ENCODE data around the gene PSMD1. TPM values are rescaled to one million over a fixed set of nuclear protein-coding genes. Genes with fewer than 3 reads are reported as not detected.

PSMD1 gene
- total RNA-seq (100 to 1,000 TPM in 3 of 9 donors, 10 to 100 TPM in 6; 50.4 to 226 (median 88.5) TPM), polyA plus RNA-seq (100 to 1,000 TPM in 1 of 3 donors, 10 to 100 TPM in 2; 38.9 to 203 (median 68.7) TPM)
- long read RNA-seq, donor 1, transcript PSMD1-212 (2 exons, 546 nt): major isoform, 16 of 108 reads
- long read RNA-seq, donor 1, partial matches to known transcripts: 90 of 108 reads
- long read RNA-seq, donor 1, other reads (novel, unspliced or antisense): 0 of 108 reads
- long read RNA-seq, donor 2, transcript PSMD1-212 (2 exons, 546 nt): major isoform, 14 of 62 reads
- long read RNA-seq, donor 2, partial matches to known transcripts: 43 of 62 reads
- long read RNA-seq, donor 2, other reads (novel, unspliced or antisense): 0 of 62 reads
- long read RNA-seq, donor 3, transcript PSMD1-201 (25 exons, 3,326 nt): major isoform, 7 of 88 reads
- long read RNA-seq, donor 3, partial matches to known transcripts: 72 of 88 reads
- long read RNA-seq, donor 3, other reads (novel, unspliced or antisense): 0 of 88 reads
- long read RNA-seq, donor 4, partial matches to known transcripts: 57 of 64 reads
- long read RNA-seq, donor 4, other reads (novel, unspliced or antisense): 3 of 64 reads
- long read RNA-seq, donor 5, transcript PSMD1-201 (25 exons, 3,326 nt): major isoform, 217 of 251 reads
- long read RNA-seq, donor 5, partial matches to known transcripts: 20 of 251 reads
- long read RNA-seq, donor 5, other reads (novel, unspliced or antisense): 14 of 251 reads
- long read RNA-seq, donor 6, partial matches to known transcripts: 32 of 33 reads
- long read RNA-seq, donor 6, other reads (novel, unspliced or antisense): 1 of 33 reads
- long read RNA-seq, donor 7, transcript PSMD1-212 (2 exons, 546 nt): major isoform, 6 of 19 reads
- long read RNA-seq, donor 7, partial matches to known transcripts: 12 of 19 reads
- long read RNA-seq, donor 7, other reads (novel, unspliced or antisense): 0 of 19 reads
- long read RNA-seq, donor 8, transcript PSMD1-201 (25 exons, 3,326 nt): minor isoform, 7 of 114 reads
- long read RNA-seq, donor 8, transcript PSMD1-212 (2 exons, 546 nt): major isoform, 10 of 114 reads
- long read RNA-seq, donor 8, partial matches to known transcripts: 95 of 114 reads
- long read RNA-seq, donor 8, other reads (novel, unspliced or antisense): 0 of 114 reads
- long read RNA-seq, donor 9, transcript PSMD1-212 (2 exons, 546 nt): major isoform, 5 of 43 reads
- long read RNA-seq, donor 9, partial matches to known transcripts: 33 of 43 reads
- long read RNA-seq, donor 9, other reads (novel, unspliced or antisense): 0 of 43 reads
- long read RNA-seq, donor 10, partial matches to known transcripts: 13 of 20 reads
- long read RNA-seq, donor 10, other reads (novel, unspliced or antisense): 0 of 20 reads

DNA sequence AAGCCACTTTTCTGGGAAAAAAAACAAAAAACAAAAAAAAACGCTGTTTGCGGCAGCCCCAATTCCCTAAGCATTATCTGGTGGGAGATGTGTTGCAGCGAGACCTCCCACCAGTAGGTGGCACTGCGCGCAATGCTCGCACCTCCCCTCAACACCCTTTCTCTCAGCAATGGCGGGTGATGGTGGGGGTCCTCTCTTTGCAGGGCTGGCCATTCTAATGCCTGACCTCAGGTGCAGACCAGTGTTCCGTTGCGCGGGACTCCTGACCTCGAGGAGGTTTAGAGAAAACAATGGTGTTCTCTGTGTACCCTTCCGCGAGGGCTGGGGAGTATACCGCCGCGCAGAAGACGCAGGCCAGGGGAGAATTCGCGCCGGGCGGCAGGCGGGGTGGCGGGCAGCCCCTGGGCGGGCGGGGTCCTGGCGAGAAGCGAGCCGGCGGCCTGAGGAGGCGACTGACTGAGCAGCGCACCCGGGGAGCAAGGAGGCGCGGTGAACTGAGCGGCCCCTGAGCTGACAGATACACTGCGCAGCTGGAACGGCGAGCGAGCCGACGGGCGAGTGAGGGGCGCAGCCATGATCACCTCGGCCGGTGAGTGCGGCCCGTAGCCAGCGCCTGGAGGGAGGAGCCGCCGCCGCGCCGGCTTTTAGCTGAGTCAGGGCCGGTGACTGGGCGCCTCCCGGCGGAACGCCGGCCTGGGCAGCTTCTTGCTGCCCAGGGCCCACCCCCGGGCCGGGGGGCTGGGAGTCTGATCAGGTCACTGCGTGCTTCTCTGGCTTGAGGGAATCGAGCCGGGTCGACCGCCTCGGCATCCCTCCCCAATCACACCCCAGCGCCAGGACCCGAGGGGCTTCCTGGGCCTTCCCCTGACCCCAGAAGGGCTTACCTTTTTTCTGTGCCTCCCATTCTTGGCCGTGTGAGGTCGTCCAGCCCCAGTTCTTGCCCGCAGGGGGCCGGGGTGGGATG is at the start of gene PSMD1:
Gene PSMD1 (plus strand): TSS at position 415 of the 964 bp plus-strand sequence. CDS start 159 bp downstream, at position 574.
- intact Hi-C loops (cut with DNase I): no loop called here
- peaks cover 3 to 40% of the 10 kb centered on the region in 2 donors for H3K4me1 ChIP-seq (replicated peaks in 1 of 2)
- peaks cover 0 to 4% of the 10 kb centered on the region in 2 donors for H3K36me3 ChIP-seq (replicated peaks in 1 of 2)
- DNase-seq: peak; percentile 92 to 96 (median 94)
- WGBS, 4 donors: 0 to 1% (median 0%) methylated on average over 15 to 73 of the region's 73 CpGs
- peak within 1 kb of the TSS; percentile 81 to 99 (median 93) for H3K27ac ChIP-seq
- no peaks in the 10 kb centered on the region for H3K27me3 ChIP-seq
- TF ChIP-seq, protein P1, sequence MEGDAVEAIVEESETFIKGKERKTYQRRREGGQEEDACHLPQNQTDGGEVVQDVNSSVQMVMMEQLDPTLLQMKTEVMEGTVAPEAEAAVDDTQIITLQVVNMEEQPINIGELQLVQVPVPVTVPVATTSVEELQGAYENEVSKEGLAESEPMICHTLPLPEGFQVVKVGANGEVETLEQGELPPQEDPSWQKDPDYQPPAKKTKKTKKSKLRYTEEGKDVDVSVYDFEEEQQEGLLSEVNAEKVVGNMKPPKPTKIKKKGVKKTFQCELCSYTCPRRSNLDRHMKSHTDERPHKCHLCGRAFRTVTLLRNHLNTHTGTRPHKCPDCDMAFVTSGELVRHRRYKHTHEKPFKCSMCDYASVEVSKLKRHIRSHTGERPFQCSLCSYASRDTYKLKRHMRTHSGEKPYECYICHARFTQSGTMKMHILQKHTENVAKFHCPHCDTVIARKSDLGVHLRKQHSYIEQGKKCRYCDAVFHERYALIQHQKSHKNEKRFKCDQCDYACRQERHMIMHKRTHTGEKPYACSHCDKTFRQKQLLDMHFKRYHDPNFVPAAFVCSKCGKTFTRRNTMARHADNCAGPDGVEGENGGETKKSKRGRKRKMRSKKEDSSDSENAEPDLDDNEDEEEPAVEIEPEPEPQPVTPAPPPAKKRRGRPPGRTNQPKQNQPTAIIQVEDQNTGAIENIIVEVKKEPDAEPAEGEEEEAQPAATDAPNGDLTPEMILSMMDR (IDR thresholded peaks at IDR 0.05): peak; percentile 92 to 99 (median 94)
- peak in 1 of 2 donors; percentile 47 for TF ChIP-seq POLR2A (IDR thresholded peaks at IDR 0.05)
- no peaks in the 10 kb centered on the region for H3K9me3 ChIP-seq (replicated peaks in 1 of 3)
- H3K4me3 ChIP-seq: peak within 1 kb of the TSS; percentile 59 to 94 (median 84)

DNA sequence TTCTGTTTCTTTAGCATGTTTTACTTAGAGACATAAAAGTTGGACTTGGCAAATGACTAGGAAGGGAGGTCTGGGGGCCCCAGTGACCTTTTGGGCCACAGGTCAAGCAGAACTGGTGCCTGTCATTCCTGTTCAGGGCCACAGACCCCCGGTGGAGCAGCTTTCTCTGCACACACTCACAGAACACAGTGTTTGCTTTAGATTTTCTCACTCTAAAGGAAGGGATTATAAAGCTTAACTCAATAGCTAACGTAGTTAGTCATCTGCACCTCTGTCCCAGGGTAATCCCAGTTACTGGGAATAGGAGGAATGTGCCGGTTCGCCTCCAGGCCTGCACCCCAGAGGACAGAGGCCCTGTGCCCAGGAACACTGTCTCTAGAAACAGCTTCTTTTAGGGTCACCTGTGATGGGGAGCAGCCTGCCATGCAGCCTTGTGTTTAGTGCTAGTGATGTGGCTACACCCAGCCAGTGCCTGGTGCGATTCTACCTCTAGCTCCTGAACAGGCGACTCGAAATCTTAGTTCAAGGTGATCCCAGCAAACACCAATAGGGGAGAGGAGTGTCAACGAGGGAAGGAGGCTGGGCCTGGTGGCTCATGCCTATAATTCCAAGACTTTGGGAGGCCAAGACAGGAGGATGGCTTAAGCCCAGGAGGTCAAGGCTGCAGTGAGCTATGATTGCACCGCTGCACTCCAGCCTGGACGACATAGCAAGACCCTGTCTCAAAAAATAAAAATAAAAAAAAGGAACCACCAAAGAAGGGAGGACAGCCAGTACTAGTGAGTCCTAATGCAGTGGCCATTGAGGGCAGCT is 49.2 kb upstream of the PSMD1 start:
- no peaks in the 10 kb centered on the region for H3K27me3 ChIP-seq
- H3K4me3 ChIP-seq: no peak overlapping the region
- no peaks in the 10 kb centered on the region for H3K9me3 ChIP-seq (replicated peaks in 1 of 3)
- no peak for DNase-seq
- H3K27ac ChIP-seq: no peak overlapping the region
- intact Hi-C loops (cut with DNase I): no loop called here
- 64 to 74% (median 69%) methylated on average over 9 to 10 of the region's 10 CpGs for WGBS, 4 donors
- H3K4me1 ChIP-seq (replicated peaks in 1 of 2): no peaks in the 10 kb centered on the region
- no peaks in the 10 kb centered on the region for H3K36me3 ChIP-seq (replicated peaks in 1 of 2)
- TF ChIP-seq POLR2A (IDR thresholded peaks at IDR 0.05): no peak
- TF ChIP-seq, protein P1 (IDR thresholded peaks at IDR 0.05): no peak

DNA sequence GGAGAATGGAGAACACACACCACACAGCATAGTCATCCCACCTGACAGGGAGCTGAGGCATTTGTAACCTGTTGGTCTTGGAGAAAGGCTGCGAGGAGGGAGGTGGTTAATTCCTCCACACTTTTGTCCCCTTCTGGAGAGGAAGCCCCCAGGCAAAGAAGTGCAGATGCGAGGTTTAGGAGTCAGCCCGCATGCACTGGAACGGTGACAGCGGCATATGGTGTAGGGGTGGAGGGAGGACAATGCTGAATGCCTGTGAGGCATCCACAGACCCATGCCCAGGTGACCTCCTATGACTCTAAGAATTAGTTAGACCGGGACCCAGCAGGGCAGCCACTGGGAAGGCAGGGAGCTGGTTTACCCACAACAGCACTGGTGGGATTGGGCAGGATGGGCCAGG is 48.5 kb upstream of the PSMD1 start:
- 82 to 89% (median 88%) methylated on average over 6 of the region's 6 CpGs for WGBS, 4 donors
- TF ChIP-seq, protein P1 (IDR thresholded peaks at IDR 0.05): no peak
- no peak for TF ChIP-seq POLR2A (IDR thresholded peaks at IDR 0.05)

More for the DNA sequence above, 48.5 kb upstream of the PSMD1 start:
- no peaks in the 10 kb centered on the region for H3K36me3 ChIP-seq (replicated peaks in 1 of 2)
- no peaks in the 10 kb centered on the region for H3K27me3 ChIP-seq
- H3K27ac ChIP-seq: no peak overlapping the region
- no peaks in the 10 kb centered on the region for H3K4me1 ChIP-seq (replicated peaks in 1 of 2)
- no peaks in the 10 kb centered on the region for H3K9me3 ChIP-seq (replicated peaks in 1 of 3)
- H3K4me3 ChIP-seq: no peak overlapping the region
- intact Hi-C loops (cut with DNase I): no loop called here
- no peak for DNase-seq

Data from adrenal gland (tissue), 19 donors.